Immature natural killer cell (primary cell): ENCODE results near the gene FBF1. TPM values are rescaled to one million over a fixed set of nuclear protein-coding genes. Genes with fewer than 3 reads are reported as not detected.
A peak's percentile ranks its signal among the peaks of the same experiment; 100 is the strongest.
"Not testable (repeated sequence)": the region's sequence is repeated elsewhere in the genome, so short reads cannot be mapped to it uniquely, and the experiment has no call there.

ENCODE experiments used
- DNase-seq, 3 donors: peaks; one replicate each; pipeline ENCODE4 v3.0.0; 2022; ENCODE audit warnings: mixed read lengths in 1 of 3
- H3K27ac Mint-ChIP-seq, 6 donors: one replicate each; pipeline ENCODE4 v1.8.0; 2020; ENCODE audit warnings: mixed read lengths in 6 of 6, mild to moderate bottlenecking in 5 of 6, inconsistent platforms in 4 of 6, moderate library complexity in 3 of 6
- H3K27me3 Mint-ChIP-seq, 3 donors: one replicate each; pipeline ENCODE4 v1.8.0; 2020 to 2021; ENCODE audit warnings: low read depth in 3 of 3, mild to moderate bottlenecking in 3 of 3, mixed read lengths in 3 of 3, moderate library complexity in 3 of 3, inconsistent platforms in 1 of 3
- H3K36me3 Mint-ChIP-seq, 3 donors: one replicate each; pipeline ENCODE4 v1.8.0; 2020; ENCODE audit warnings: mixed read lengths in 3 of 3, inconsistent platforms in 2 of 3, mild to moderate bottlenecking in 2 of 3
- H3K4me1 Mint-ChIP-seq, 2 donors: one replicate each; pipeline ENCODE4 v1.8.0; 2020; ENCODE audit warnings: inconsistent platforms in 2 of 2, mild to moderate bottlenecking in 2 of 2, mixed read lengths in 2 of 2, moderate library complexity in 1 of 2
- H3K4me3 Mint-ChIP-seq, 5 donors: one replicate each; pipeline ENCODE4 v1.8.0; 2020; ENCODE audit warnings: mild to moderate bottlenecking in 5 of 5, mixed read lengths in 5 of 5, inconsistent platforms in 3 of 5, moderate library complexity in 3 of 5
- H3K9me3 Mint-ChIP-seq, 6 donors: one replicate each; pipeline ENCODE4 v1.8.0; 2020; ENCODE audit warnings: mild to moderate bottlenecking in 6 of 6, mixed read lengths in 6 of 6, inconsistent platforms in 4 of 6, moderate library complexity in 3 of 6
- polyA plus RNA-seq, 3 donors: library from polyadenylated mRNA; unstranded; fragments of 300-500 nt; fragmentation: Illumina TruSeq; gene quantifications; one replicate each; pipeline ENCODE4 v1.2.3, GENCODE V29; 2021

FBF1 gene
- polyA plus RNA-seq, 3 donors from 2014 or later: 1.6 to 7.6 TPM; not detected in 1

- H3K9me3 Mint-ChIP-seq: no peaks in the 10 kb centered on the region
- H3K4me1 Mint-ChIP-seq: peaks cover 21 to 25% of the 10 kb centered on the region in 2 donors
- DNase-seq: no peak
- peaks cover 0 to 4% (median 3%) of the 10 kb centered on the region in 3 donors for H3K27me3 Mint-ChIP-seq
- no peak overlapping the region for H3K4me3 Mint-ChIP-seq
- peaks cover 0 to 7% (median 0%) of the 10 kb centered on the region in 3 donors for H3K36me3 Mint-ChIP-seq
- no peak overlapping the region for H3K27ac Mint-ChIP-seq
These were observed 48.2 kb downstream of the FBF1 start for GRCh38 chr17:75892556-75893224.

- peaks cover 0 to 7% (median 0%) of the 10 kb centered on the region in 3 donors for H3K36me3 Mint-ChIP-seq
- H3K27ac Mint-ChIP-seq: no peak overlapping the region
- H3K9me3 Mint-ChIP-seq: no peaks in the 10 kb centered on the region
- H3K27me3 Mint-ChIP-seq: peaks cover 0 to 4% (median 2%) of the 10 kb centered on the region in 3 donors
- no peak for DNase-seq
- no peak overlapping the region for H3K4me3 Mint-ChIP-seq
- peaks cover 16 to 20% of the 10 kb centered on the region in 2 donors for H3K4me1 Mint-ChIP-seq
These were observed 49.0 kb downstream of the FBF1 start for GRCh38 chr17:75891605-75892555.

GRCh38 chr17:75891022-75891604 lies 49.7 kb downstream of the FBF1 start:
- Mint-ChIP-seq H3K4me1 (peaks cover 16 to 20% of the 10 kb centered on the region in 2 donors), H3K27me3 (peaks cover 0 to 4% (median 2%) of the 10 kb centered on the region in 3 donors)

GRCh38 chr17:75889454-75889853 lies 51.4 kb downstream of the FBF1 start:
- DNase-seq: no peak
- Mint-ChIP-seq H3K27me3 (peaks cover 0 to 4% (median 2%) of the 10 kb centered on the region in 3 donors), H3K36me3 (peaks cover 0 to 7% (median 0%) of the 10 kb centered on the region in 3 donors), H3K4me1 (peaks cover 4 to 8% of the 10 kb centered on the region in 2 donors), H3K9me3 (no peaks in the 10 kb centered on the region), H3K4me3 (no peak overlapping the region), H3K27ac (peak overlapping the region in 2 of 6 donors; percentile 3 to 23)

More at GRCh38 chr17:75891022-75891604, 49.7 kb downstream of the FBF1 start:
- DNase-seq: no peak
- H3K4me3 Mint-ChIP-seq: no peak overlapping the region
- H3K27ac Mint-ChIP-seq: no peak overlapping the region
- H3K9me3 Mint-ChIP-seq: no peaks in the 10 kb centered on the region
- H3K36me3 Mint-ChIP-seq: peaks cover 0 to 7% (median 0%) of the 10 kb centered on the region in 3 donors

GRCh38 chr17:75888484-75888883 lies 52.4 kb downstream of the FBF1 start:
- Mint-ChIP-seq H3K27ac (no peak overlapping the region), H3K4me3 (no peak overlapping the region), H3K27me3 (peaks cover 0 to 2% (median 0%) of the 10 kb centered on the region in 3 donors), H3K36me3 (peaks cover 0 to 7% (median 0%) of the 10 kb centered on the region in 3 donors), H3K9me3 (no peaks in the 10 kb centered on the region), H3K4me1 (no peaks in the 10 kb centered on the region)
- no peak for DNase-seq

GRCh38 chr17:75885860-75886259 lies 55.0 kb downstream of the FBF1 start:
- DNase-seq, H3K27me3 Mint-ChIP-seq, H3K4me3 Mint-ChIP-seq, H3K4me1 Mint-ChIP-seq, H3K9me3 Mint-ChIP-seq, H3K36me3 Mint-ChIP-seq, H3K27ac Mint-ChIP-seq: not testable (repeated sequence)

GRCh38 chr17:75885431-75885830 lies 55.4 kb downstream of the FBF1 start:
- Mint-ChIP-seq H3K4me3 (no peak overlapping the region), H3K9me3 (no peaks in the 10 kb centered on the region), H3K4me1 (peaks cover 0 to 4% of the 10 kb centered on the region in 2 donors), H3K27ac (no peak overlapping the region), H3K27me3 (peaks cover 0 to 5% (median 0%) of the 10 kb centered on the region in 3 donors), H3K36me3 (peaks cover 0 to 5% (median 0%) of the 10 kb centered on the region in 3 donors)
- no peak for DNase-seq

- no peak for DNase-seq
- H3K27me3 Mint-ChIP-seq: peaks cover 8 to 10% (median 9%) of the 10 kb centered on the region in 3 donors
- no peaks in the 10 kb centered on the region for H3K9me3 Mint-ChIP-seq
- peaks cover 13 to 16% of the 10 kb centered on the region in 2 donors for H3K4me1 Mint-ChIP-seq
- H3K36me3 Mint-ChIP-seq: no peaks in the 10 kb centered on the region
- no peak overlapping the region for H3K27ac Mint-ChIP-seq
- peak overlapping the region in 1 of 5 donors; percentile 36 for H3K4me3 Mint-ChIP-seq
These were observed 59.0 kb downstream of the FBF1 start for GRCh38 chr17:75881678-75882454.

- Mint-ChIP-seq H3K27me3 (peaks cover 9 to 13% (median 10%) of the 10 kb centered on the region in 3 donors), H3K4me1 (peaks cover 24 to 27% of the 10 kb centered on the region in 2 donors), H3K27ac (no peak overlapping the region), H3K36me3 (no peaks in the 10 kb centered on the region), H3K4me3 (peak overlapping the region in 3 of 5 donors; percentile 15 to 41 (median 33)), H3K9me3 (no peaks in the 10 kb centered on the region)
- no peak for DNase-seq
These were observed 60.6 kb downstream of the FBF1 start for GRCh38 chr17:75880266-75880665.

GRCh38 chr17:75878174-75878998 lies 62.5 kb downstream of the FBF1 start, which contains the start of gene TRIM47:
Gene TRIM47, minus strand, starts transcription at chr17:75878581. Its CDS starts 33 bp downstream, at chr17:75878548.
- Mint-ChIP-seq H3K4me3 (peak within 1 kb of the TSS; percentile 70 to 83 (median 71)), H3K9me3 (no peaks in the 10 kb centered on the region), H3K4me1 (peaks cover 24 to 27% of the 10 kb centered on the region in 2 donors), H3K36me3 (no peaks in the 10 kb centered on the region), H3K27ac (peak within 1 kb of the TSS in 2 of 6 donors; percentile 34 to 58), H3K27me3 (peaks cover 9 to 13% (median 10%) of the 10 kb centered on the region in 3 donors)
- peak in 1 of 3 donors; percentile 24 for DNase-seq

- Mint-ChIP-seq H3K4me1 (peaks cover 24 to 27% of the 10 kb centered on the region in 2 donors), H3K27ac (peak overlapping the region in 2 of 6 donors; percentile 34 to 58), H3K4me3 (peak overlapping the region; percentile 68 to 83 (median 71)), H3K27me3 (peaks cover 9 to 13% (median 10%) of the 10 kb centered on the region in 3 donors), H3K9me3 (no peaks in the 10 kb centered on the region), H3K36me3 (no peaks in the 10 kb centered on the region)
- peak; percentile 55 to 68 (median 59) for DNase-seq
These were observed 63.1 kb downstream of the FBF1 start for GRCh38 chr17:75877752-75878173.
